ENCODE measurements around the gene MCL1.
A peak's percentile ranks its signal among the peaks of the same experiment; 100 is the strongest.

MCL1 gene

GRCh38 chr1:150557813-150558212 lies 21.6 kb downstream of the MCL1 start:
- H3K4me1 ChIP-seq (ENCODE audit: control insufficient read depth in 1 of 2, insufficient read depth in 2 of 2, low read length in 2 of 2): peaks cover 24 to 39% of the 10 kb centered on the region in 2 donors
- H3K9ac ChIP-seq (ENCODE audit: low read depth in 1 of 2, low read length in 2 of 2): no peak overlapping the region
- H3K4me3 ChIP-seq (ENCODE audit: low read depth in 1 of 2, low read length in 2 of 2): no peak overlapping the region
- H3K27me3 ChIP-seq (ENCODE audit: control insufficient read depth in 1 of 2, insufficient read depth in 2 of 2, low read length in 2 of 2): no peaks in the 10 kb centered on the region
- no peak overlapping the region for H3K27ac ChIP-seq (ENCODE audit: low read depth, low read length)
- H3K36me3 ChIP-seq (ENCODE audit: control insufficient read depth in 1 of 2, insufficient read depth in 2 of 2, low read length in 2 of 2): peaks cover 0 to 6% of the 10 kb centered on the region in 2 donors
- H3K9me3 ChIP-seq (ENCODE audit: control insufficient read depth in 1 of 2, low read length in 2 of 2): no peaks in the 10 kb centered on the region

GRCh38 chr1:150557065-150557600 lies 22.3 kb downstream of the MCL1 start:
- H3K9ac ChIP-seq (ENCODE audit: low read depth in 1 of 2, low read length in 2 of 2): no peak overlapping the region
- no peak overlapping the region for H3K4me3 ChIP-seq (ENCODE audit: low read depth in 1 of 2, low read length in 2 of 2)
- H3K27me3 ChIP-seq (ENCODE audit: control insufficient read depth in 1 of 2, insufficient read depth in 2 of 2, low read length in 2 of 2): no peaks in the 10 kb centered on the region
- H3K4me1 ChIP-seq (ENCODE audit: control insufficient read depth in 1 of 2, insufficient read depth in 2 of 2, low read length in 2 of 2): peaks cover 23 to 36% of the 10 kb centered on the region in 2 donors
- no peaks in the 10 kb centered on the region for H3K9me3 ChIP-seq (ENCODE audit: control insufficient read depth in 1 of 2, low read length in 2 of 2)
- H3K36me3 ChIP-seq (ENCODE audit: control insufficient read depth in 1 of 2, insufficient read depth in 2 of 2, low read length in 2 of 2): peaks cover 0 to 6% of the 10 kb centered on the region in 2 donors
- H3K27ac ChIP-seq (ENCODE audit: low read depth, low read length): no peak overlapping the region

GRCh38 chr1:150555971-150556865 lies 23.2 kb downstream of the MCL1 start:
- Histone ChIP-seq H3K27me3 (ENCODE audit: control insufficient read depth in 1 of 2, insufficient read depth in 2 of 2, low read length in 2 of 2) (no peaks in the 10 kb centered on the region), H3K9me3 (ENCODE audit: control insufficient read depth in 1 of 2, low read length in 2 of 2) (no peaks in the 10 kb centered on the region), H3K4me3 (ENCODE audit: low read depth in 1 of 2, low read length in 2 of 2) (no peak overlapping the region), H3K27ac (ENCODE audit: low read depth, low read length) (no peak overlapping the region), H3K36me3 (ENCODE audit: control insufficient read depth in 1 of 2, insufficient read depth in 2 of 2, low read length in 2 of 2) (peaks cover 0 to 6% of the 10 kb centered on the region in 2 donors), H3K9ac (ENCODE audit: low read depth in 1 of 2, low read length in 2 of 2) (no peak overlapping the region), H3K4me1 (ENCODE audit: control insufficient read depth in 1 of 2, insufficient read depth in 2 of 2, low read length in 2 of 2) (peaks cover 26 to 30% of the 10 kb centered on the region in 2 donors)

GRCh38 chr1:150555198-150555970 lies 24.0 kb downstream of the MCL1 start:
- Histone ChIP-seq H3K36me3 (ENCODE audit: control insufficient read depth in 1 of 2, insufficient read depth in 2 of 2, low read length in 2 of 2) (peaks cover 0 to 6% of the 10 kb centered on the region in 2 donors), H3K9ac (ENCODE audit: low read depth in 1 of 2, low read length in 2 of 2) (no peak overlapping the region), H3K4me3 (ENCODE audit: low read depth in 1 of 2, low read length in 2 of 2) (no peak overlapping the region), H3K27me3 (ENCODE audit: control insufficient read depth in 1 of 2, insufficient read depth in 2 of 2, low read length in 2 of 2) (no peaks in the 10 kb centered on the region), H3K27ac (ENCODE audit: low read depth, low read length) (no peak overlapping the region), H3K4me1 (ENCODE audit: control insufficient read depth in 1 of 2, insufficient read depth in 2 of 2, low read length in 2 of 2) (peaks cover 21 to 24% of the 10 kb centered on the region in 2 donors), H3K9me3 (ENCODE audit: control insufficient read depth in 1 of 2, low read length in 2 of 2) (no peaks in the 10 kb centered on the region)

GRCh38 chr1:150554086-150554452 lies 25.3 kb downstream of the MCL1 start:
- H3K36me3 ChIP-seq (ENCODE audit: control insufficient read depth in 1 of 2, insufficient read depth in 2 of 2, low read length in 2 of 2): peaks cover 0 to 6% of the 10 kb centered on the region in 2 donors
- H3K27me3 ChIP-seq (ENCODE audit: control insufficient read depth in 1 of 2, insufficient read depth in 2 of 2, low read length in 2 of 2): peaks cover 3 to 6% of the 10 kb centered on the region in 2 donors
- no peaks in the 10 kb centered on the region for H3K9me3 ChIP-seq (ENCODE audit: control insufficient read depth in 1 of 2, low read length in 2 of 2)
- H3K4me1 ChIP-seq (ENCODE audit: control insufficient read depth in 1 of 2, insufficient read depth in 2 of 2, low read length in 2 of 2): peaks cover 13 to 20% of the 10 kb centered on the region in 2 donors
- H3K4me3 ChIP-seq (ENCODE audit: low read depth in 1 of 2, low read length in 2 of 2): no peak overlapping the region
- H3K27ac ChIP-seq (ENCODE audit: low read depth, low read length): no peak overlapping the region
- no peak overlapping the region for H3K9ac ChIP-seq (ENCODE audit: low read depth in 1 of 2, low read length in 2 of 2)

GRCh38 chr1:150553392-150554085 lies 25.9 kb downstream of the MCL1 start:
- Histone ChIP-seq H3K9ac (ENCODE audit: low read depth in 1 of 2, low read length in 2 of 2) (no peak overlapping the region), H3K27ac (ENCODE audit: low read depth, low read length) (no peak overlapping the region), H3K36me3 (ENCODE audit: control insufficient read depth in 1 of 2, insufficient read depth in 2 of 2, low read length in 2 of 2) (peaks cover 0 to 6% of the 10 kb centered on the region in 2 donors), H3K4me1 (ENCODE audit: control insufficient read depth in 1 of 2, insufficient read depth in 2 of 2, low read length in 2 of 2) (peaks cover 13 to 17% of the 10 kb centered on the region in 2 donors), H3K4me3 (ENCODE audit: low read depth in 1 of 2, low read length in 2 of 2) (no peak overlapping the region), H3K9me3 (ENCODE audit: control insufficient read depth in 1 of 2, low read length in 2 of 2) (no peaks in the 10 kb centered on the region), H3K27me3 (ENCODE audit: control insufficient read depth in 1 of 2, insufficient read depth in 2 of 2, low read length in 2 of 2) (peaks cover 3 to 6% of the 10 kb centered on the region in 2 donors)

GRCh38 chr1:150552911-150553289 lies 26.5 kb downstream of the MCL1 start:
- H3K27ac ChIP-seq (ENCODE audit: low read depth, low read length): no peak overlapping the region
- peaks cover 0 to 6% of the 10 kb centered on the region in 2 donors for H3K36me3 ChIP-seq (ENCODE audit: control insufficient read depth in 1 of 2, insufficient read depth in 2 of 2, low read length in 2 of 2)
- no peak overlapping the region for H3K4me3 ChIP-seq (ENCODE audit: low read depth in 1 of 2, low read length in 2 of 2)
- H3K27me3 ChIP-seq (ENCODE audit: control insufficient read depth in 1 of 2, insufficient read depth in 2 of 2, low read length in 2 of 2): peaks cover 3 to 6% of the 10 kb centered on the region in 2 donors
- H3K9ac ChIP-seq (ENCODE audit: low read depth in 1 of 2, low read length in 2 of 2): no peak overlapping the region
- no peaks in the 10 kb centered on the region for H3K9me3 ChIP-seq (ENCODE audit: control insufficient read depth in 1 of 2, low read length in 2 of 2)
- peaks cover 13 to 19% of the 10 kb centered on the region in 2 donors for H3K4me1 ChIP-seq (ENCODE audit: control insufficient read depth in 1 of 2, insufficient read depth in 2 of 2, low read length in 2 of 2)

- Histone ChIP-seq H3K9ac (ENCODE audit: low read depth in 1 of 2, low read length in 2 of 2) (no peak overlapping the region), H3K27ac (ENCODE audit: low read depth, low read length) (peak overlapping the region; percentile 42), H3K27me3 (ENCODE audit: control insufficient read depth in 1 of 2, insufficient read depth in 2 of 2, low read length in 2 of 2) (peaks cover 3 to 6% of the 10 kb centered on the region in 2 donors), H3K9me3 (ENCODE audit: control insufficient read depth in 1 of 2, low read length in 2 of 2) (no peaks in the 10 kb centered on the region), H3K4me1 (ENCODE audit: control insufficient read depth in 1 of 2, insufficient read depth in 2 of 2, low read length in 2 of 2) (peaks cover 13 to 19% of the 10 kb centered on the region in 2 donors), H3K36me3 (ENCODE audit: control insufficient read depth in 1 of 2, insufficient read depth in 2 of 2, low read length in 2 of 2) (peaks cover 0 to 6% of the 10 kb centered on the region in 2 donors), H3K4me3 (ENCODE audit: low read depth in 1 of 2, low read length in 2 of 2) (no peak overlapping the region)
Observed at GRCh38 chr1:150552128-150552910, 27.1 kb downstream of the MCL1 start.

GRCh38 chr1:150551784-150552127 lies 27.7 kb downstream of the MCL1 start:
- Histone ChIP-seq H3K9me3 (ENCODE audit: control insufficient read depth in 1 of 2, low read length in 2 of 2) (no peaks in the 10 kb centered on the region), H3K4me1 (ENCODE audit: control insufficient read depth in 1 of 2, insufficient read depth in 2 of 2, low read length in 2 of 2) (peaks cover 13 to 19% of the 10 kb centered on the region in 2 donors), H3K36me3 (ENCODE audit: control insufficient read depth in 1 of 2, insufficient read depth in 2 of 2, low read length in 2 of 2) (peaks cover 0 to 6% of the 10 kb centered on the region in 2 donors), H3K4me3 (ENCODE audit: low read depth in 1 of 2, low read length in 2 of 2) (no peak overlapping the region), H3K27me3 (ENCODE audit: control insufficient read depth in 1 of 2, insufficient read depth in 2 of 2, low read length in 2 of 2) (peaks cover 3 to 6% of the 10 kb centered on the region in 2 donors), H3K9ac (ENCODE audit: low read depth in 1 of 2, low read length in 2 of 2) (no peak overlapping the region), H3K27ac (ENCODE audit: low read depth, low read length) (peak overlapping the region; percentile 42)
